Stimulated activated CD4-positive, alpha-beta T cell treated with anti-CD3 and anti-CD28 coated beads, Interleukin-12 subunit alpha, Interleukin-12 subunit beta, amount 100 ng/mL, for 4 hours (primary cell): Measurements from ENCODE around the gene DIP2B.
"Not testable (repeated sequence)": the region's sequence is repeated elsewhere in the genome, so short reads cannot be mapped to it uniquely, and the experiment has no call there.

Source experiments
- DNase-seq: peaks from one replicate; pipeline ENCODE4 v3.0.0-alpha.2; 2020

The DIP2B gene

GRCh38 chr12:50504798-50505674, at the start of gene DIP2B:
TSS of gene DIP2B (plus strand) at chr12:50504985. CDS start at chr12:50505141, 156 bp downstream.
- DNase-seq, result peak; percentile 96

DNA sequence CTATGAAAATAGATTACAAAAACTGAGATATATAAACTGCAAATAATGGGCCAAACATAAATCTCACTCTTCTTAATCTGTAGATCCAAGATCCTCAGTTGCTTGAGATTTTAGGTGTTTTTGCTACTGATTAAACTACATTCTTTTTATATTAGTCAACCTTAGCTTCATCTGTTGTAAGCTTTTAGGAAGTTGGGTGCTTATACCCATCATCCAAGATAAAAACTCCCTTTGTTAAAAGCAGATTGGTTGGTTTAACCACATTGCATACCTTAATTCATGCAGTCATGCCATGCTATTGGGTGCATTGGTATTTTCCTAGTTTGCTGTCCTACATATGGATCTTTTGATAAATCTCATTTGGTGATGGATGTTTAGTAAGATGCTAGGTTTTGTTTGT, 46.2 kb upstream of the DIP2B start:
- DNase-seq, result no peak

- no peak for DNase-seq
These were observed 37.3 kb upstream of the DIP2B start for GRCh38 chr12:50467439-50467838.

DNA sequence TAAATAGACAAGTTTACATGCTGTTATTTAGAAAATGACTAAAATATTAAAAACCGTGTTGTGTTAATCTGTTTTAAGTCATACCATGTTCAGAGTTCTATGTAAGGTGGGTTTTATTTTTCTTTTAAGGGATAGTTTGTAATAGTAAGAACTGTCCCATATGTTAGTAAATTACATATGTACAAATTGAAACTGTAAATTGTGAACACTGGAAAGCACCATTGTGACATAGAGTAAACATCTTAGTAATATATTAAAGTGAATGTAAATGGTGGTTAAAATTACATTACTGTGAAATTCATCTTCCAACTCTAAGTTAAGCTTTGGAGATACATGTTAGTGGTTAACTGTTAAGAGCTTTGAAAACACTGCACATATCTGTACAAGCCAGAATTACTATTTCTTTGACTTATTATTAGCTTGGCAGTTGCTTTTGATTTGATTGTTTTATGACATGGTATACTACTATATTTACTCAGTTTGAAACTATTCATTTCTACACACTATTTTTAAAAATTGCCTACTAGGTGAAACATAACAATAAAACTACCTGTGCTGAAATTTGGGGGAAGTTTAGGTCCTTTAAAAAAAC, 27.4 kb upstream of the DIP2B start:
- DNase-seq, result no peak

GRCh38 chr12:50482571-50482970, 22.2 kb upstream of the DIP2B start:
- no peak for DNase-seq

GRCh38 chr12:50483488-50483887, 21.3 kb upstream of the DIP2B start:
- DNase-seq, result no peak

GRCh38 chr12:50488801-50489200, 16.0 kb upstream of the DIP2B start:
- no peak for DNase-seq

DNA sequence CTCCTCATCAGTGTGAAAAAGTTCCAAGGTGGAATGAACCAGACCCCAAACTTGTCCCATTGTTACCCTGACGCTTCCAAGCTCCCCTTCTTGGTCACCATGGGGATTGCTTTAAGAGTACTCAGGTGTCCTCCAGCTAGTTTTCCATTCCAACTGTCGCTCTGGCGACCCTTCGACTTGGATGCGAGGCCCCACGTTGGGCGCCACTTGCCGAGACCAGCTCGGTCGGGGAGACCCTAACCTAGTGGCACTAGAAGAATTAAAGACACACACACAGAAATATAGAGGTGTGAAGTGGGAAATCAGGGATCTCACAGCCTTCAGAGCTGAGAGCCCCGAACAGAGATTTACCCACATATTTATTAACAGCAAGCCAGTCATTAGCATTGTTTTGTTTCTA, 6.7 kb upstream of the DIP2B start:
- DNase-seq, result not testable (repeated sequence)

DNA sequence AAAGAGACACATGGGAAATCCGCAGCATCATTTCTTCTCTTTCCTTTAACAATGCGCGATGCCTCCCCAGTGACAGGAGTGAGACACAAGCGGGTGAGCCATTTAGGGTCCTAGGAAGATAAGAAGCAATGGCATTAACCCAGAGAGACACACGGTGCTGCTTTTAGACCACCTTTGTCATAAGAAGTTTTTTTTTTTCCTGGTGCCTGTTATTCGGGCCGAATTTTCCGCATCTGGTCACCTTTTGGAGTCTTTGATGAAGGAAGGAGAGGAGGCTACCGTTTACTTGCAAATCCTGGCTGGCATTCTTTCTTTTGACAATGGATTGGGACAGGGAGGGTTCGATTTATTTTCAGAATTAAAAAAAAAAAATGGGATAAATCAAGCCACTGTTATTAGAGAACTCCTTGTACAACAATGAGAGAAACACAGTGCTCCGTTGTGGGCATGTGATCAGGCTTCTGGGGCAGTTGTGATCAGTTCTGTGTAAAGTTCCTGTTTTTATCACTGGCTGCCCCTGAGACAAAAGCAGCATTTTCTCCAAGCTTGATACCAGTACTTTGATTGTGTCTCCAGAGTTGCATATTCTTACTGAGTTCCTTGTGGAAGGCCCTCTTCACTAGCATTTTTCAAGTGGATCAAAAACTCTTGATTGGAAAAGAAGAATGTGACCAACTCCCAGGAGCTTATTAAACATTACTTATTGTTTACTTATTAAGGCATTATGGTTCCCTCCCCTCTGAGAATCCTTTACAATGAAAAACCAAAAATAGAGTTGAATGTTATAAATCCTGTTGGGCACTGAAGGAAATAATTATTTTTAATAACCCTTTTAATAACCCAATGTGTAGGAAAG, 1.1 kb downstream of the DIP2B start:
- DNase-seq, result no peak

DNA sequence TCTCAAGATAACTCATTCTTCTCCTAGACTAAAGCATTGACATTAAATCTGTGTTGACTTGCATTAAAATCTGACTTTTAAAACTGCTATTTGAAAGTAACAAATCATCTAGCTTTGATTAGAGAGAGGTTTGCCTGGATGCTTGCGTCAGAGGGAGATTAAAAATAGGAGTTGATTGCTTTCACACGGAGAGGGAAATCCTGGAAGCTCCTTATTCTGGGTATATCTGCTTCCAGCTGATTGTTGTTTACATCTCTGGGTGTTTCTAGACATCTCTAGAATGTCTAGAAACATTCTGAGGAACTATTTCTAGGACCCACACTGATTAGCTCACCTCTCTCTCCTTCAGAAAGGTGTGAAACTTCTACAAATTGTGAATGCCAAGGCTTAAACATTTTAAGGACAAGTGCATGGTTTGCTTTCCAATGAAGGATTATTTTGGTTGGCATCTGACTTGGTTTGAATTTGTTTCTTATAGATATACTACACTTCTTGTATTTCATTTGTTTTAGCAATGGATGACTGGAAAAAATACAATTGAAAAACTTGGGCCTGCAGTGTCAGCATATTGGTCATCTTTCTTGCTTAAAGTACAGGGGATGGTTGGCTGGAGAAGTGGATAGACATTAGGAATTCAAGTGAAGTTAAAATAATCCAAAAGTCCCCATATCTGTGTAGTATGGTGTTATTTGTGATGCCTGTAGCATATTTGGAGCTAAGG, 2.1 kb downstream of the DIP2B start:
- no peak for DNase-seq

DNA sequence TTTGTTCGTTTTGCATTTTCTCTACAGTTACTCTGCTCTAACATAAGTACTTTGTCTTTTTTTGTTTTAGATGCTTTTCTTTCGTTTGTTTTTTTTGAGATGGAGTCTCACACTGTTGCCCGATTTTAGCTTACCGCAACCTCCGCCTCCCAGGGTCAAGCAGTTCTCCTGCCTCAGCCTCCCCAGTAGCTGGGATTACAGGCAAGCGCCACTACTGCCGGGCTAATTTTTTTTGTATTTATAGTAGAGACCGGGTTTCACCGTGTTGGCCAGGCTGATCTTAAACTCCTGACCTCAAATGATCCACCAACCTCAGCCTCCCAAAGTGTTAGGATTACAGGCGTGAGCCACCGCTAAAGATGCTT, 2.7 kb downstream of the DIP2B start:
- DNase-seq, result no peak

DNA sequence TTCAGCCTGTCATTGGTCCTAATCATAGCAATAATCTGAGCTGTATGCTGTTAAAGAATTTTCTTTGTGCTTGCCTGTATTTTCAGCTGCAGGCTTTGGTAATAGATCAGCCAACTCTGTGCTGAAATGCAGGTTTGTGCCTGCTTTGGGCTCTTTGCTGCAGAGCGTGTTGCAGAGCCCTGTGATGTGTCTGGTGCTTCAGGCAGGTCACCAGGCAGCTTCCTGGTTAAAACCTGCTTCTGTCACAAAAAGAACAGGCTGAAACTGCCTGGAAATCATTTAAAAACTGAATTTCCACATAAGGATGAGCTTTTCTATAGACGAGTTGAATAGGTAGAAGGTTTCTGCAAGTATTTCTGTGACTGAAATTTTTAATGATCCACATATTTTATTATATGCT, 3.1 kb downstream of the DIP2B start:
- DNase-seq, result no peak

GRCh38 chr12:50508414-50508813, 3.6 kb downstream of the DIP2B start:
- DNase-seq, result no peak

DNA sequence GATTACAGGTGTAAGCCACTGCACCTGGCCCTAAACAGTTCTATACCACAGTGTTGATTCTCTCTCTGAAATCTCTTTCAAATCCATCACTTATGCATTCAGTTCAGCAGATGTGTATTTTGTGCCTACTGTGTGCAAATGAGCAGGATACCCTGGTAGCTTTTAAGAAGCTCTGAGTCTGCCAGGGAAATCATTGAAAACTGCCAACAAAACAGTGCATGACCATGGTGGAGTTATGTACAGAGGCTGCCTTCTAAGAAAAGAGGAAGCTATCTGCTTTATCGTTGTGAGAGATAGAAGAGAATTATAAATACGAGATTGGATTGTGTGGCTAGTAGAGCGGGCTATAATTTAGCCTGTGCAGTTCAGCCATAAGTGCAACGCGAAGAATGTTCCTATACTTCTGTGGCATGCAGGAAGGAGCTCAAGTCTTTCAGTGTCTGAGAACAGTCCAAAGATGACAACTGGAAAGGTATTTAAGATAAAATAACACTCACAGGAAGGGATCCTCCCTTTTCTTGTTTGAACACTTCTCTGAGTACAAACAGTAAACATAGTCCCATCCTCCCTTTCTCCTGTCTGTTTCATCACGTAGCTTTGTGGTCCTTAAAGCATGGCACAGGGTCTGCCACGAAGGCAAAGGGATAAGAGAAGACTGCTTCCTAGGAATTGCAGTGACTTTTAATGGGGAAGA, 4.3 kb downstream of the DIP2B start:
- DNase-seq, result no peak

GRCh38 chr12:50514526-50515276, 9.9 kb downstream of the DIP2B start:
- no peak for DNase-seq

- DNase-seq, result no peak
These were observed 10.8 kb downstream of the DIP2B start for GRCh38 chr12:50515587-50515986.

- no peak for DNase-seq
These were observed 12.8 kb downstream of the DIP2B start for GRCh38 chr12:50517421-50518048.

DNA sequence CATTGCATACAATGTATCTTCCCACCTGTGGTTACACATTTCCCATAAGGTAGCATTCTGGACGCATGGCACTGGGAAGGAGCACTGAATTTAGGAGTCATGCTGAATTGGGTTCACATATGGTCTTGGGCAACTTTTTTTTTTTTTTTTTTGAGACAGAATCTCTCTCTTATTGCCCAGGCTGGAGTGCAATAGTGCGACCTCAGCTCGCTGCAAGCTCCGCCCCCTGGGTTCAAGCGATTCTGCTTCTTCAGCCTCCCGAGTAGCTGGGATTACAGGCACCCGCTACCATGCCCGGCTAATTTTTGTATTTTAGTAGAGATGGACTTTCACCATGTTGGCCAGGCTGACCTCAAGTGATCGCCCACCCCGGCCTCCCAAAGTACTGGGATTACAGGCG, 13.3 kb downstream of the DIP2B start:
- no peak for DNase-seq

- no peak for DNase-seq
These were observed 14.6 kb downstream of the DIP2B start for GRCh38 chr12:50519353-50519752.

- no peak for DNase-seq
These were observed 15.8 kb downstream of the DIP2B start for GRCh38 chr12:50520416-50521207.
